H1 (cell line): ENCODE data around the gene MAP4. TPM values are rescaled to one million over a fixed set of nuclear protein-coding genes. Genes with fewer than 3 reads are reported as not detected.

Source experiments
- CTCF ChIA-PET: fragments of 300-600 bp; sonication (Branson Sonifier 250); formaldehyde crosslinking; loops from one replicate; lab custom pipeline; 2021; ENCODE audit not compliant: partially characterized antibody; lab: Charles Lee
- POLR2A ChIA-PET: fragments of 300-600 bp; sonication (Branson Sonifier 250); formaldehyde crosslinking; loops from one replicate; lab custom pipeline; 2021; ENCODE audit warnings: inconsistent platforms; ENCODE audit not compliant: partially characterized antibody; lab: Charles Lee
- DNase-seq, 2 experiments: peaks; one replicate each; pipeline versions ENCODE4 v3.0.0 to v3.0.0-alpha.2; 2010 to 2022; ENCODE audit warnings: low spot score in 2 of 2, low read depth in 1 of 2, mixed read lengths in 1 of 2
- FAIRE-seq: peaks from 2 replicates; lab custom pipeline; 2011; peaks lifted over from hg19 to GRCh38; lab: Jason Lieb, UNC
- H2AFZ ChIP-seq: 2 replicates; pipeline ENCODE4 v1.8.1; 2012; ENCODE audit warnings: low read length, inconsistent platforms
- H2AK5ac ChIP-seq: 2 replicates; pipeline ENCODE4 v1.6.1; 2013; ENCODE audit warnings: low read depth, low read length
- H2BK120ac ChIP-seq: replicated peaks from 2 replicates; pipeline ENCODE3; 2013; ENCODE audit warnings: low read depth, low read length, inconsistent platforms
- H2BK12ac ChIP-seq: 2 replicates; pipeline ENCODE4 v1.6.1; 2013; ENCODE audit warnings: low read depth, low read length
- H2BK15ac ChIP-seq: 2 replicates; pipeline ENCODE4 v1.6.1; 2013; ENCODE audit warnings: low read length
- H2BK20ac ChIP-seq: 2 replicates; pipeline ENCODE4 v1.6.1; 2013; ENCODE audit warnings: low read length
- H2BK5ac ChIP-seq: 2 replicates; pipeline ENCODE4 v1.6.1; 2013; ENCODE audit warnings: low read depth, low read length
- H3K14ac ChIP-seq: 2 replicates; pipeline ENCODE4 v1.6.1; 2013; ENCODE audit warnings: inconsistent platforms; ENCODE audit not compliant: insufficient read length
- H3K18ac ChIP-seq: 2 replicates; pipeline ENCODE4 v1.6.1; 2013; ENCODE audit warnings: low read length; ENCODE audit errors: extremely low read depth
- H3K23ac ChIP-seq: 2 replicates; pipeline ENCODE4 v1.6.1; 2013; ENCODE audit warnings: inconsistent platforms; ENCODE audit not compliant: insufficient read length
- H3K23me2 ChIP-seq: 2 replicates; pipeline ENCODE4 v1.6.1; 2013; ENCODE audit warnings: low read depth, low read length
- H3K27ac ChIP-seq: 2 replicates; pipeline ENCODE4 v1.6.1; 2011; ENCODE audit warnings: low read depth, low read length, inconsistent platforms
- H3K27me3 ChIP-seq, 4 experiments: replicated peaks in 1 of 4; 1 replicate in 1 of 4; 2 replicates in 3 of 4; pipeline versions ENCODE4 v1.6.1 to v1.8.1; 2011 to 2013; ENCODE audit warnings: low read length in 3 of 4, mild to moderate bottlenecking in 3 of 4, inconsistent platforms in 2 of 4, mixed read lengths in 2 of 4, moderate library complexity in 1 of 4; ENCODE audit not compliant: control insufficient read depth in 3 of 4, insufficient read depth in 3 of 4; ENCODE audit errors: extremely low read depth in 1 of 4
- H3K36me3 ChIP-seq, 4 experiments: 2 replicates each; pipeline versions ENCODE4 v1.6.1 to v1.8.1; 2011 to 2013; ENCODE audit warnings: mild to moderate bottlenecking in 4 of 4, low read length in 3 of 4, moderate library complexity in 2 of 4, control low read depth in 1 of 4, inconsistent platforms in 1 of 4; ENCODE audit not compliant: insufficient read depth in 4 of 4, control insufficient read depth in 2 of 4
- H3K4ac ChIP-seq: replicated peaks from 2 replicates; pipeline ENCODE3; 2013; ENCODE audit warnings: low read length, low read depth, mixed read lengths, inconsistent platforms; ENCODE audit not compliant: insufficient read length
- H3K4me1 ChIP-seq, 4 experiments: replicated peaks in 1 of 4; 1 replicate in 1 of 4; 2 replicates in 3 of 4; pipeline versions ENCODE4 v1.6.1 to v1.8.1; 2011 to 2013; ENCODE audit warnings: low read length in 3 of 4, inconsistent platforms in 2 of 4, mixed read lengths in 1 of 4; ENCODE audit not compliant: insufficient read depth in 4 of 4, control insufficient read depth in 3 of 4
- H3K4me2 ChIP-seq, 2 experiments: 2 replicates each; pipeline versions ENCODE4 v1.6.1 to v1.8.1; 2011 to 2013; ENCODE audit warnings: low read depth in 2 of 2, low read length in 2 of 2, control low read depth in 1 of 2, inconsistent platforms in 1 of 2, mild to moderate bottlenecking in 1 of 2; ENCODE audit not compliant: insufficient read depth in 1 of 2
- H3K4me3 ChIP-seq, 4 experiments: fragments of 200-600, 300-600 bp in 1 of 4; sonication (generic), shearing (Covaris generic), sonication (Bioruptor Twin) in 1 of 4; 2 replicates each; pipeline versions ENCODE4 v1.5.1 to v1.8.1; 2011 to 2016; ENCODE audit warnings: low read length in 4 of 4, low read depth in 3 of 4, control low read depth in 2 of 4, inconsistent platforms in 2 of 4, mild to moderate bottlenecking in 2 of 4, mixed read lengths in 1 of 4, moderate library complexity in 1 of 4; ENCODE audit not compliant: insufficient read depth in 2 of 4; ENCODE audit errors: extremely low read depth in 1 of 4
- H3K56ac ChIP-seq: replicated peaks from 2 replicates; pipeline ENCODE3; 2013; ENCODE audit warnings: low read depth, mild to moderate bottlenecking, mixed read lengths, low read length, inconsistent platforms; ENCODE audit not compliant: insufficient read length
- H3K79me1 ChIP-seq: 2 replicates; pipeline ENCODE4 v1.6.1; 2013; ENCODE audit warnings: low read depth, low read length, control low read depth
- H3K79me2 ChIP-seq, 2 experiments: 2 replicates each; pipeline versions ENCODE4 v1.6.1 to v1.8.1; 2012 to 2013; ENCODE audit warnings: low read length in 2 of 2, mild to moderate bottlenecking in 2 of 2, inconsistent platforms in 1 of 2; ENCODE audit not compliant: insufficient read depth in 2 of 2, control insufficient read depth in 1 of 2
- H3K9ac ChIP-seq, 4 experiments: replicated peaks in 1 of 4; 1 replicate in 1 of 4; 2 replicates in 3 of 4; pipeline versions ENCODE4 v1.6.1 to v1.8.1; 2011 to 2013; ENCODE audit warnings: low read depth in 3 of 4, low read length in 3 of 4, control low read depth in 2 of 4, mild to moderate bottlenecking in 2 of 4, moderate library complexity in 2 of 4, inconsistent platforms in 1 of 4; ENCODE audit errors: extremely low read depth in 1 of 4
- H3K9me3 ChIP-seq, 2 experiments: 2 replicates each; pipeline versions ENCODE4 v1.6.1 to v1.8.1; 2012 to 2013; ENCODE audit warnings: mild to moderate bottlenecking in 2 of 2, moderate library complexity in 2 of 2, control low read depth in 1 of 2, inconsistent platforms in 1 of 2, low read depth in 1 of 2, low read length in 1 of 2, mixed read lengths in 1 of 2; ENCODE audit not compliant: insufficient read depth in 2 of 2
- H4K20me1 ChIP-seq, 2 experiments: replicated peaks in 1 of 2; 2 replicates each; pipeline versions ENCODE3 to v1.8.1; 2011 to 2013; ENCODE audit warnings: inconsistent platforms in 2 of 2, low read length in 2 of 2, mild to moderate bottlenecking in 1 of 2; ENCODE audit not compliant: insufficient read depth in 2 of 2, control insufficient read depth in 1 of 2
- H4K5ac ChIP-seq: 2 replicates; pipeline ENCODE4 v1.6.1; 2013; ENCODE audit warnings: low read length, low read depth, mixed read lengths, inconsistent platforms; ENCODE audit not compliant: insufficient read length
- H4K8ac ChIP-seq: 2 replicates; pipeline ENCODE4 v1.8.0; 2013; ENCODE audit warnings: mild to moderate bottlenecking, moderate library complexity, low read length, inconsistent platforms; ENCODE audit not compliant: insufficient read depth; ENCODE audit errors: extremely low read depth
- H4K91ac ChIP-seq: replicated peaks from 2 replicates; pipeline ENCODE3; 2013; ENCODE audit warnings: low read length, mixed read lengths, inconsistent platforms; ENCODE audit not compliant: insufficient read length
- BRCA1 ChIP-seq: IDR thresholded peaks from 2 replicates; pipeline ENCODE4 v1.6.1; 2012; ENCODE audit warnings: low read depth, low read length, improper control_type of control experiment
- CHD1 ChIP-seq: IDR thresholded peaks from 2 replicates; pipeline ENCODE4 v1.6.1; 2012; ENCODE audit warnings: low read depth, low read length, improper control_type of control experiment
- CREB1 ChIP-seq: IDR thresholded peaks from 2 replicates; pipeline ENCODE4 v1.6.1; 2012; ENCODE audit warnings: inconsistent platforms
- EZH2 ChIP-seq: fragments of 200-600 bp; sonication (generic); IDR thresholded peaks from 2 replicates; pipeline ENCODE4 v1.7.1; 2012; ENCODE audit warnings: low read depth, mild to moderate bottlenecking, moderate library complexity, low read length, inconsistent platforms; ENCODE audit not compliant: severe bottlenecking
- JUND ChIP-seq: IDR thresholded peaks from 2 replicates; pipeline ENCODE4 v1.6.1; 2011; ENCODE audit warnings: mild to moderate bottlenecking, improper control_type of control experiment, low read length
- KDM4A ChIP-seq: IDR thresholded peaks from one replicate; pipeline ENCODE4 v1.7.1; 2012; ENCODE audit warnings: low read depth, mild to moderate bottlenecking, moderate library complexity, low read length, inconsistent platforms; ENCODE audit not compliant: severe bottlenecking
- KDM5A ChIP-seq: fragments of 200-600 bp; IDR thresholded peaks from 2 replicates; pipeline ENCODE4 v1.7.1; 2012; ENCODE audit warnings: mild to moderate bottlenecking, low read length, inconsistent platforms, mixed read lengths
- RFX5 ChIP-seq: IDR thresholded peaks from 2 replicates; pipeline ENCODE4 v1.6.1; 2011; ENCODE audit warnings: low read depth, low read length, improper control_type of control experiment, borderline replicate concordance
- TAF7 ChIP-seq: optimal IDR thresholded peaks from 2 replicates; pipeline ENCODE3; 2011; ENCODE audit warnings: low read depth, mild to moderate bottlenecking, inconsistent platforms, low read length, moderate library complexity, borderline replicate concordance
- TCF12 ChIP-seq: IDR thresholded peaks from 2 replicates; pipeline ENCODE4 v1.6.1; 2011; ENCODE audit warnings: low read depth, mild to moderate bottlenecking, low read length
- WGBS, 2 experiments: shearing (Covaris generic) in 1 of 2; methylation state at CpG; one replicate each; pipeline versions ENCODE4 v1.1.6 to v1.1.7; 2013 to 2015; ENCODE audit warnings: low lambda C conversion rate in 2 of 2, mixed read lengths in 2 of 2, inconsistent platforms in 1 of 2, low coverage in 1 of 2, missing lambda C conversion rate in 1 of 2; ENCODE audit not compliant: insufficient replicate concordance in 2 of 2, insufficient coverage in 1 of 2, insufficient read length in 1 of 2; ENCODE audit errors: extremely low coverage in 1 of 2, missing lambda C conversion rate in 1 of 2; 5-methylcytosine and 5-hydroxymethylcytosine counted together
- polyA plus RNA-seq, 7 experiments: library from polyadenylated mRNA; depleted of rRNA in 3 of 7; stranded (reverse) in 5 of 7; unstranded in 2 of 7; fragments of >200 nt in 5 of 7; fragments of 200-250 nt in 2 of 7; gene quantifications; 1 replicate in 5 of 7; 2 replicates in 1 of 7; 4 replicates in 1 of 7; pipeline versions ENCODE4 v1.2.1 to v1.2.3, GENCODE V29; 2011 to 2013; ENCODE audit warnings: missing spikeins in 2 of 7, mixed read lengths in 2 of 7
- total RNA-seq: library from RNA; stranded (reverse); fragmentation: NEBNext Ultra II Directional; extraction: Animal tissue kit (Norgen Biotek cat#: 25700); gene quantifications from 2 replicates; pipeline ENCODE4 v1.2.1, GENCODE V29; 2021

The MAP4 gene
- total and polyA plus RNA-seq, 2 of the 8 experiments (the other 6 are each of a cell fraction or from before 2014, with no cell fraction given): 67.0 to 179 TPM

DNA sequence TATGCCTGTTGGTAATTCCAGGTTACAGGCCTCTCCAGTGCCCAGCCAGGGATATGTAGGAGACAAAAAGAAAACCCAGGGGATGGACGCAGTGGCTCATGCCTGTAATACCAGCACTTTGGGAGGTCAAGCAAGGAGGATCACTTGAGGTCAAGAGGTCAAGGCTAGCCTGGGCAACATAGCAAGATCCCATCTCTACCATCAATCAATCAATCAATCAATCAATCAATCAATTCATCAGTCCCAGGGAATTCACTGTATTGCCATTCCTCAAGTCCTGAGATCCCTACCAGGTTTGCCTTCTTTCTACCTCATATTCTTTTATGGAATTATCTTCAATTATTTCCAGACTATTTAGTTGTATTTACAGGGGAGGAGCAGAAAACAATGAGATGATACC lies 131.0 kb downstream of the MAP4 start:
- FAIRE-seq (no peak), DNase-seq (no peak)
- H3K4me1 ChIP-seq: peaks cover 0 to 5% (median 0%) of the 10 kb centered on the region in 4 experiments; a peak in 1 of 7 replicates
- no peak overlapping the region for H2BK120ac ChIP-seq
- POLR2A ChIA-PET: interaction anchor here (1.7 kb wide), 1 partner anchor 59 kb away, joined by 4 read pairs; no protein-coding TSS in a partner anchor
- no peak overlapping the region for H2BK15ac ChIP-seq
- H3K18ac ChIP-seq: no peak overlapping the region
- H3K4me2 ChIP-seq: no peak overlapping the region
- no peak overlapping the region for H4K8ac ChIP-seq
- H2AK5ac ChIP-seq: no peak overlapping the region
- no peaks in the 10 kb centered on the region for H3K27me3 ChIP-seq
- no peak overlapping the region for H3K23ac ChIP-seq
- CTCF ChIA-PET: interaction anchor here (1.3 kb wide), 1 partner anchor 266 kb away, joined by 6 read pairs; no protein-coding TSS in a partner anchor
- no peak overlapping the region for H3K56ac ChIP-seq
- no peak overlapping the region for H3K4me3 ChIP-seq
- no peak overlapping the region for H3K9ac ChIP-seq
- no peak overlapping the region for H4K91ac ChIP-seq
- H2BK5ac ChIP-seq: no peak overlapping the region
- H3K36me3 ChIP-seq: peaks cover 0 to 3% (median 1%) of the 10 kb centered on the region in 4 experiments; a peak in 3 of 8 replicates
- H2BK12ac ChIP-seq: no peak overlapping the region
- no peak overlapping the region for H4K5ac ChIP-seq
- no peak for TF ChIP-seq KDM5A
- no peak for TF ChIP-seq CREB1
- no peak for TF ChIP-seq KDM4A
- TF ChIP-seq BRCA1: no peak
- no peak for TF ChIP-seq JUND
- TF ChIP-seq TAF7: no peak
- TF ChIP-seq RFX5: no peak
- TF ChIP-seq TCF12: no peak
- TF ChIP-seq CHD1: no peak
- TF ChIP-seq EZH2: no peak
- no peaks in the 10 kb centered on the region for H3K79me1 ChIP-seq
- no peak overlapping the region for H2BK20ac ChIP-seq
- no peaks in the 10 kb centered on the region; a peak in 1 of 4 replicates for H3K9me3 ChIP-seq
- H3K23me2 ChIP-seq: no peaks in the 10 kb centered on the region
- H3K14ac ChIP-seq: no peak overlapping the region
- no peak overlapping the region for H3K27ac ChIP-seq
- 87% methylated on average over 1 of the region's 1 CpG; no CpG with 5 or more reads in 1 of the 2 experiments for WGBS, 2 experiments
- no peak overlapping the region for H3K4ac ChIP-seq
- peaks cover 0 to 5% of the 10 kb centered on the region in 2 experiments; a peak in 1 of 4 replicates for H3K79me2 ChIP-seq
- no peak overlapping the region for H2AFZ ChIP-seq
- no peaks in the 10 kb centered on the region for H4K20me1 ChIP-seq
